Fibroblast of gingiva (primary cell): Measurements from ENCODE around the gene AP3S1.

Experiments used
- DNase-seq: peaks from one replicate; pipeline ENCODE4 v3.0.0-alpha.2; 2011; ENCODE audit warnings: low read depth

Gene AP3S1

DNA sequence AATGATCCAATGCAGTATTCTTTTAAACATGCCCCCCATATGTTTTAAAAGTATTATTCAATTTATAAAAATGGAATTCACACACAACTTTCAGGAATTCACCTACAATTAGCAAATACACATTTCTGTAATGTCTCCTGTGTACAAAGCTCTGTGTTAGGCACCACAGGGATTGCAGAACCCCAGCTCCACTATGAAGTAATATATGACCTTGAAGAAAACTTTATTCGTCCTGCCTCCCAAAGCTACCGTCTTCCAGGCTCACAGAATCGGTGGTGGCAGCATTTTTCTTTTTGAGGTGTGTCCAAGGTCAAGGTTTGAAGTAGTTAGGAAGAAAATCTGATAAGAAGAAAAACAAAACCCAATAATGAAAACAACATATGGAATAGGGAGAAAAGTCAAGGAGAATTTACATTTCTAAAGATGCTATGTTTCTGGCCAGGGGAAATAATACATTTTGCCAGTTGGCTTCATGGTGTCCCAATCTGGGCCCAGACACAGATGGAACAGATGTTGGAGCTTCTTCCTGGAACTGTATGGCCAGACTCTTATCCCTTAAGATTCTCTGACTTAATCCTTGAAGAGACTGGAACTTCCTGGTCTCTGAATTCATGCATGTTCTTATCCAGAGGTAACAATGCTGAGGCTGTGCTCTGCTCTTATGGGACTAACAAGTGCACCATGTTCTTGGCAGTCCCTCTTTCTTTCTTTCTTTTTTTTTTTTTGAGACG is 98.5 kb downstream of the AP3S1 start:
- DNase-seq, result peak; percentile 17

DNA sequence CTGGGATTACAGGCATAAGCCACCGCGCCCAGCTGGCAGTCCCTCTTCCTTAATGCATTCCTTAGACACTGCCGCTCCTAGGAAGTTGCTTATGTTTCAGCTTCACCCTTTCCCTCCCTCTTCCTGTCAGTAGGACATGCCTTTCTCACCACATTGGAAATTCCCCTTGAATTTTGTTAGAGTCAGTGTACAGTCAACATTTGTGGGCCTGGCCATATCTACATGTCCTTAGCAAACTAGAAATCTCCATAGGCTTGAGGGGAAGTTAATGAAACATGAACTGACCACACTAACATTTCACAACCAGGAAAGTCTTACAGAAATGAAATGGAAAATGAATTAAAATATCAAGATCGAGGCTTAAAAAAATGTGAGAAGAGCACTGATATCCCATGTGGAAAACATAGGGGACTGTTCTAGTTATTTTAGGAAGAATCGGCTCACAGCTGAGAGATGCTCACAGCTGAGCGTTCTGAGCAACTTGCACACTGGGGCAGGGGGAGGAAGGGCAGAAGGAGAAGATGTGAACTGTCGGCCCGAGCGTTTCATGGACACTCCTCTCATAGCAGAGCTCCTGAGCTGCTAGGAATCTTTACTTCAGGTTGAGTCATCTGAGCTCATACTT is 99.4 kb downstream of the AP3S1 start:
- DNase-seq, result peak; percentile 99

DNA sequence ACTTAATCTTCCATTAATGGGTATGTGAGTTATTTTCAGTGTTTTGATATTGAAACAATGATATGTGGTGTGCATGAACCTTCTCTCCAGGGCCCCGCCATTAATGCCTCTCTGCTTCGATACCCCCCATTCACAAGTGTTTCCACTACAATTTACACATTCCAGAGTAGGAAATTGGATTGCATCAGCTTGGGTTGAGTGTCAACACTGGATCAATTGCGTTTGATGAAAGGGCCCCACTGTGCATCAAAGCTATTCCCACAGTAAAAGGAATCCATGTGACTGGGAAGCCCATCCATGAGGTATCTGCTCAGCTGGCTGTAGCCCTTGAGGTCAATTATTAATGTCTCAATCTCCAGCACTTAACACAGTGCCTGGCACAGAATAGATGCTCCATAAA is 102.8 kb downstream of the AP3S1 start:
- DNase-seq, result no peak

DNA sequence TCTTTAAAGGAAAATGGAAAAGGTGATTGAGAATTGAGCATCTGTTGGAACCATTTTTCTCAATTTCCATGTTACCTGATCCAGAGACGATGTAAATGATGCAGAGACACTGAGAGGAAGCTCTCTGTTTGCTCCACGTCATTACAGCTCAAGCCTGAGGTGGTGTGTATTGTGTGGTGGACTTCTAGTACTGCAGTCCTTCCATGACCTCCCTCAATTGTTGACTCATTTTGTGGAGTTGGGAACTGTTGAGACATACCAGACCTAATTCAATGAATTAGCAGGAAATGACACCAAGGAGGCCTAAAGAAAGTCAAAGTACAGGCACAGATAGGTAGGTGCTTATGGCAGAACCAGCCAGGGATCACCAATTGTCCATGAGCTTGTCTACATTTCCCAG is 104.9 kb downstream of the AP3S1 start:
- peak; percentile 44 for DNase-seq

DNA sequence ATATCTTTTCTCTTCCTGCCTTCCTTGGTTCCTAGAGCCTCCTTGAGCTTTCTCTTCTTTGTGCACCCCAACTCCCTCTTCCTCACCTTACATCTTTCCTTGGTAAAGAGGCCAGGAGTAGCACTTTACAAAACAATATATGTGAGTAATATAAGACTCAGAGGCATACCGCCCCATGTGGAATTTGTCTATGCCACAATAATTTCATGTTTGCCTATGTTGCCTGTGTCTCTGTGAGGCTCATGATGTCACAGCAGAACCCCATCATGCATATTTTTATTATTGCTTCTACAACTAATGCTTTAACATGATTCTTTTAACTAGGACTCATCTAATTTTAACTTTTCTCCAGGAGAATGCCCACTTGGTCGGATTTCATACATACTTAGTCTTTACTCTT is 105.5 kb downstream of the AP3S1 start:
- DNase-seq, result peak; percentile 55

DNA sequence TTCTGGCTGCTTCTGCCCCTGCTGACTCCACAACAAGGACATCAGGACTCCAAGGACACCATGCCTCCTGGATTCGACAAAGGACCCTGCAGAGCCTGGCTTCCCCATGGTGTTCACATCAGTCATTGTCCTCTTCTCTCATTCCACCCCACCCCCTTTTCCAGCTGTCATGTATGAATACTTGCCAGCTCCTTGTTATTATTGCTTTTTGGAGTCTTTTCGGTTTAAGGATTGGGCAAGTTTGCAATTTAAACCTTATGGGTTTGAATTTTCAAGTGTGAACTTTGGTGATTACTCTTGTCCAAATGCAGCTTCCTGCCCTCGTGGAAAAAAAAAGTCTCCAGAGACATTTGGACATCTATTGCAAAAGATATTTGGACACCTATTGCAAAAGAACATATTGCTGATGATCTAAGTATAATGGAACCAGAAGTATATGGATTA is 106.4 kb downstream of the AP3S1 start:
- DNase-seq, result peak; percentile 98

DNA sequence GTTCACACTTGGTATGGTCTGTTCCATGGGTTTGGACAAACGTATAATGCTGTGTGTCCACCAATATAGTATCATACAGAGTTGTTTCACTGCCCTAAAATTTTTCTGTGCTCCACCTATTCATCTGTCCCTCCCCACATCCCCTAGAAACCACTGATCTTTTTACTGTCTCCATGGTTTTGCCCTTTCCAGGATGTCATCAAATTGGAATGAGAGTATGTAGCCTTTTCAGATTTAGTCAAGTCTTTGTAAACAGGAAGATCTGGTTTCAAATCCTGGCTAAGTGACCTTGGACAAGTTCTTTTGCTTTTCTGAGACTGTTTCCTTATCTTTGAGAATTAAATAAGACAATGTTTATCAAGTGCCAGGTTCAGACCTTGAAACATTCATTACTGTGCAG is 107.4 kb downstream of the AP3S1 start:
- DNase-seq, result peak; percentile 78

DNA sequence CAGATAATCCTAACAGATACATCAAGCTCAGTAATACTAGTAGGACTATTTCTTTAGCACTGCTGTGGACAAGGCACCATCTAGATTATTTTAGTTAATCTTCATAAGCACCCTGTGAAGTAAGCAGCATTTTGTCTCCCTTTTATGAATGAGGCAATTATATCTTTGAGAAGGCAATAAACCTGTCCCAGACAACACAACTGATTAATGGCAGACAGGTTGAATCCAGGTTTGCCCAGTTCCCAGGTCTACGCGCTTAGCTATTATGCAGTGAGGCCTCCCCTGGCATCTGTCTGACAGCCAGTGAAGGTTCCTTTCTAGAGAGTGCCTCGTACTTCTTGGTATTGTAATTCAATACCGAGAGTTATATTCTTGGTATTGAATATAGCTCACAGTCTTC is 110.9 kb downstream of the AP3S1 start:
- no peak for DNase-seq

DNA sequence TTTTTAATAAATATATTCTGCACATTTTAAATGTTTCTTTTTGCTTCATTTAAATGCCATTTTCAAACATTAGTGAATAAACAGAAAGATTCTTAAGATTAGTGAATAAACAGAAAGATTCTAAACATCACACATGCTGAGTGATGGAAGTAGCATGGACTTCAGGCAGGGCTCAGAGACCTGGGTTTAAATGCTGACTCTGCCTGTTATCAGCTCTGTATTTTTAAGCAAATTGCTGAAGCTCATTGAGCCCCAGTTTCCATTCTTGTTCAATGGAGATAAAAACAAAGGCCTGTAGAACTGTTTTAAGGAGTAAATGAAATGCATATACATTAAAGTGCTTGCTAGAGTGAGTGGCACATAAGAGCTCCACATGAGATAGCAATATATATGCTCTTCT is 112.4 kb downstream of the AP3S1 start:
- DNase-seq, result no peak

DNA sequence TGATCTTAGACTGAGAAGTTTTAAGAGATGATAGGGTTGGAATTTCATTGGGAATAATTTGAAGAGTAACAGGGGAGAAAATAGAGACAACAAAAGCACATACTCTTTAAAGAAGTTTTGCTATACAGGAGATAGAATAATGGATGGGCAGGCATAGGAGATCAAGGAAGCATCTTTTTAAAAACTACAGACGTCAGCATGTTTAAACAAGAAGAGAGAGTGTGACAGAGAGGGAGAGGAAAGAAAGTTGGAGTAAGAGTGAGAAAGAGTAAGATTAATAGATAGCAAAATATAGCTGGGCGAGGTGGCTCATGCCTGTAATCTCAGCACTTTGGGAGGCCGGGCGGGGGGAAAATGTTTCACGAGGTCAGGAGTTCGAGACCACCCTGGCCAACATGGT is 115.2 kb downstream of the AP3S1 start:
- DNase-seq, result no peak

DNA sequence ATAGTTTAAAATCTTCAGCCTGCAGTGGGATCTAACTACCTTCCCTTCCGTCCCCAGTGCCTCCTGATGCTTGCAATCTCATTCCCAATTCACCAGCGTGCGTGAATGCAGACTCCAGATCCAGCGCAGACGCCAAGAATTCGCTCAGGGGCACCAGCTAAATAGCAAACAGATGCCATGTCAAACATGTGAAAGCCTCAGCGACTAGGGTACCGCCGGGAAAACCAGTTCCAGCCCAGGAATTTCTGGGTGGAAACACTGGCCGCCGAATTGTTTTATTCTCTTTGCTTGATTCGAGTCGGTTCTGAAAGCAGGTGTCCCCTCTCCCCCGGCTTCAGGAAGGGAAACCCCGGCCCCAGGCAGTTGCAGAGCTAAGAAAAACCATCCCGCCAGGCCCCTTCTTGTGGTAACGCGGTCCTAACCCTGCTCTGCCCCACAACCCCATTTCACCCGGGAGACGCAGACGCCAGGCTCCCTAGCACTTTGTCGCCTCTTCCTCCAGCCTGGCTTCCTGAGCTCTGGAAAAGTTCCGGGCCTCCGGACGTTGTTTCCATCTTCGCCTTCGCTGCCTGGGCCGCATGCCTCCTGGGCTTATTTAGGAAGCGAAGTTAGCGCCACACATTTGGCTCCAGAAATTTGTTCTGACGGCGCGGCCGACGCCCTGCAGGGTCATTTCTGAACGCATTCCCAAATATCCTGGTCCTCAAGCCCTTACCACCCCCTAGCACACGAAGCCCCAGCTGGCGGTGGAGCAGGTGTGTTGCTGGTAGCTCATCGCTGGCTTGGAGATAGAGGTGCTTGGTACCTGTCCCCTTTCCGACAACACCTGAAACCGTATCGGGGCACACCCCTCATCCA is 119.9 kb downstream of the AP3S1 start:
- peak; percentile 88 for DNase-seq

DNA sequence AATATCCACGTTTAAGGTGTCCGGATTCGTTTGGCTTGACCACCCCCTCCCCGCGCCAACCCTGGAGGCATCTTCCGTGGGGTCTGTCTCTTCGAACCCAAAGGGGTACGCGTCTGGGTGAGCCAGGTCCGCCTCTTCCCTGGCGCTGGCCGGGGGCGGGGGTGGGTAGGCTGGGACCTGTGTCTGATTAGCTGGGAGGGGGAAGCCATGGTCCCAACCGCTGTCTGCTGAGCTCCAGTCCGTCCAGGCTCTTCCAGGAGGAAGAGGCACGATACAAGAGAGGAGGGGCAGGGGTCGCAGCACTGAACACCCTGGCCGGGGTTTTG is 120.5 kb downstream of the AP3S1 start, which contains the start of gene LVRN:
LVRN (plus strand) TSS at position 237 of the 326 bp plus-strand sequence. CDS start 143 bp downstream, outside the sequence.
- no peak for DNase-seq

DNA sequence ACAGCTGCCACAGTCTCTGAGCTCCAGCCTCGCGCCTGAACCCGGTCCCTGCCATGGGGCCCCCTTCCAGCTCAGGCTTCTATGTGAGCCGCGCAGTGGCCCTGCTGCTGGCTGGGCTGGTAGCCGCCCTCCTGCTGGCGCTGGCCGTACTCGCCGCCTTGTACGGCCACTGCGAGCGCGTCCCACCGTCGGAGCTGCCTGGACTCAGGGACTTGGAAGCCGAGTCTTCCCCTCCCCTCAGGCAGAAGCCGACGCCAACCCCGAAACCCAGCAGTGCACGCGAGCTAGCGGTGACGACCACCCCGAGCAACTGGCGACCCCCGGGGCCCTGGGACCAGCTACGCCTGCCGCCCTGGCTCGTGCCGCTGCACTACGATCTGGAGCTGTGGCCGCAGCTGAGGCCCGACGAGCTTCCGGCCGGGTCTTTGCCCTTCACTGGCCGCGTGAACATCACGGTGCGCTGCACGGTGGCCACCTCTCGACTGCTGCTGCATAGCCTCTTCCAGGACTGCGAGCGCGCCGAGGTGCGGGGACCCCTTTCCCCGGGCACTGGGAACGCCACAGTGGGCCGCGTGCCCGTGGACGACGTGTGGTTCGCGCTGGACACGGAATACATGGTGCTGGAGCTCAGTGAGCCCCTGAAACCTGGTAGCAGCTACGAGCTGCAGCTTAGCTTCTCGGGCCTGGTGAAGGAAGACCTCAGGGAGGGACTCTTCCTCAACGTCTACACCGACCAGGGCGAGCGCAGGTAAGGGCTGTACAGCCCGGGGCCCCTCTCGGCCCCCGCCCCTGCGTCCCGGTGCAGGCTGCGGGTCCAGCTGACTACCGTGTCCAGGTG is 121.0 kb downstream of the AP3S1 start:
- no peak for DNase-seq

DNA sequence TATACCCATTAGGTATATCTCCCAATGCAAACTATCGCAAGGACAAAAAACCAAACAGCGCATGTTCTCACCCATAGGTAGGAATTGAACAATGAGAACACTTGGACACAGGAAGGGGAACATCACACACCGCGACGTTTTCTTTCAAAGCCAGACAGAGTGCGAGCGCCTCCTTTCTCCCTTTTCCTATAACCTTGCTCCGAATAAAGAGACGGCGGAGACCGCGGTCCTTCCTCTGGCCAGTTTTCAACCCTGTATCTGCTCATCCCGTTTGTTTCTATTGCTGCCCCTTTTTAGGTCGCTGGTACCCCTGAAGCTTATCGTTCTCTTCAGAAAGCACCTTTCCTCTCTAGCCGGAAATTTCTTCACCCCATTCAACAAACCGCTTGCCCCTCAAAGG is 121.8 kb downstream of the AP3S1 start:
- DNase-seq, result no peak
